ENCODE measurements around the gene DZIP1L.

DNA sequence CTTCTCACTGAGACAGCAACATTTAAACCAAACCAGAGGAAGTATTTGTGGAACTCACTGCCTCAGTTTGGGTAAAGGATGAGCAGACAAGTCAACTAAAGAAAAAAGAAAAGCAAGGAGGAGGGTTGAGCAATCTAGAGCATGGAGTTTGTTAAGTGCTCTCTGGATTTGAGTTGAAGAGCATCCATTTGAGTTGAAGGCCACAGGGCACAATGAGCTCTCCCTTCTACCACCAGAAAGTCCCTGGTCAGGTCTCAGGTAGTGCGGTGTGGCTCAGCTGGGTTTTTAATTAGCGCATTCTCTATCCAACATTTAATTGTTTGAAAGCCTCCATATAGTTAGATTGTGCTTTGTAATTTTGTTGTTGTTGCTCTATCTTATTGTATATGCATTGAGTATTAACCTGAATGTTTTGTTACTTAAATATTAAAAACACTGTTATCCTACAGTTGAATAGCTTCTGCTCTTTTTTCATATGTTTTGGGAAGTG, 82.2 kb downstream of the DZIP1L start:
- TF ChIP-seq, protein P1, sequence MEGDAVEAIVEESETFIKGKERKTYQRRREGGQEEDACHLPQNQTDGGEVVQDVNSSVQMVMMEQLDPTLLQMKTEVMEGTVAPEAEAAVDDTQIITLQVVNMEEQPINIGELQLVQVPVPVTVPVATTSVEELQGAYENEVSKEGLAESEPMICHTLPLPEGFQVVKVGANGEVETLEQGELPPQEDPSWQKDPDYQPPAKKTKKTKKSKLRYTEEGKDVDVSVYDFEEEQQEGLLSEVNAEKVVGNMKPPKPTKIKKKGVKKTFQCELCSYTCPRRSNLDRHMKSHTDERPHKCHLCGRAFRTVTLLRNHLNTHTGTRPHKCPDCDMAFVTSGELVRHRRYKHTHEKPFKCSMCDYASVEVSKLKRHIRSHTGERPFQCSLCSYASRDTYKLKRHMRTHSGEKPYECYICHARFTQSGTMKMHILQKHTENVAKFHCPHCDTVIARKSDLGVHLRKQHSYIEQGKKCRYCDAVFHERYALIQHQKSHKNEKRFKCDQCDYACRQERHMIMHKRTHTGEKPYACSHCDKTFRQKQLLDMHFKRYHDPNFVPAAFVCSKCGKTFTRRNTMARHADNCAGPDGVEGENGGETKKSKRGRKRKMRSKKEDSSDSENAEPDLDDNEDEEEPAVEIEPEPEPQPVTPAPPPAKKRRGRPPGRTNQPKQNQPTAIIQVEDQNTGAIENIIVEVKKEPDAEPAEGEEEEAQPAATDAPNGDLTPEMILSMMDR (IDR thresholded peaks at IDR 0.05 in 8 of 11, conservative IDR thresholded peaks at IDR 0.05 in 3 of 11): no peak
- no peak for TF ChIP-seq POLR2AphosphoS5 (IDR thresholded peaks at IDR 0.05)

Measured in spleen (tissue), 7 donors.